Measurements from ENCODE around the gene TSSK6. TPM values are rescaled to one million over a fixed set of nuclear protein-coding genes. Genes with fewer than 3 reads are reported as not detected.

Gene TSSK6
- polyA plus RNA-seq, 3 donors: 0.92 to 1.3 (median 0.97) TPM

GRCh38 chr19:19465436-19466070 lies 49.8 kb downstream of the TSSK6 start:
- no peak for DNase-seq (ENCODE audit: low read depth in 3 of 3, low spot score in 2 of 3)

DNA sequence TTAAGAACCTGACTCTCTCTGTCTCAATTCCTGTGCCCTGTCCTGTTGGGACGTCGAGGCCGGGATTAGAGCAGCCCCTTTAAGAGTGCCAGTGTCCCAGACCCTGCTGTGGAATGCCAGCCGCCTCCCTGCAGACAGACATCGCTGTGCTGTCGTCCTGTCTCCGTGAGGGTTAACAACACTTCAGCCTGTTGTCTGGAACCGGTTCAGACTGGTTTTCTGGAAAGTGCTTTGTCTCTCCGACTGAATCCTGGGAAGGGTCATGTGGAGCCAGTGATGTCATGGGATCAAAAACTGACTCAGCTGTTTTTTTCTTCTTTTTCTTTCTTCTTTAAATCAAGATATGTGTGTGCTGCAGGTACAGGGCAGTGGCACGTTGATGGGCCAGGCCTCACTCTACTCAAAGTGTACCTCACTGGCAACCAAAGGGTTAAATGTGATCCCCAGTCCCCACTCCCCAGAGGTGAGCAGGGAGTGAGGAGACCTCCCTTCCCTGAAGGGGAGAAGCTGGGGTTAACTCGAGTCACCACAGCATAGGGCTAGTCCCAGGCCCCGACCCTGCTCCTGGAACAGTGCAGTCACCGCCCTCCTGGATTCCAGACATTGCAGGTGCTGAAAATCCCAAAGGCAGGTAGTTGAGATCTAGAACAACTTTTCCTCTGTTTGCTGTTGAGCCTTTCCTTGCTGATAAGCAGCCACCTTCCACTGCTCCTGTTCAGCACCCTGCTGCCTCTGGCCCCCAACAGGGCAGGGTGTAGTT lies 50.8 kb downstream of the TSSK6 start:
- peak in 1 of 3 donors; percentile 57 for DNase-seq (ENCODE audit: low read depth in 3 of 3, low spot score in 2 of 3)

Other genes with a start within 250 kb of the TSSK6 start
- gene TM6SF2, start 242.2 kb downstream of the TSSK6 start, polyA plus RNA-seq (ENCODE audit: insufficient read length in 3 of 3): 1 to 10 TPM; 2.1 to 2.8 (median 2.4) TPM
- gene SUGP1, start 195.0 kb downstream of the TSSK6 start, polyA plus RNA-seq (ENCODE audit: insufficient read length in 3 of 3): 10 to 100 TPM; 50.3 to 56.4 (median 52.2) TPM
- 10 to 100 TPM; 36.6 to 41.3 (median 38.6) TPM for gene MAU2, start 194.7 kb downstream of the TSSK6 start, polyA plus RNA-seq (ENCODE audit: insufficient read length in 3 of 3)
- 10 to 100 TPM; 37.3 to 49.0 (median 39.0) TPM for gene GATAD2A, start 109.9 kb downstream of the TSSK6 start, polyA plus RNA-seq (ENCODE audit: insufficient read length in 3 of 3)
- gene NDUFA13, start 677 bp upstream of the TSSK6 start, polyA plus RNA-seq (ENCODE audit: insufficient read length in 3 of 3): 100 to 1,000 TPM; 262 to 308 (median 285) TPM
- 1 to 10 TPM; 3.3 to 5.3 (median 4.1) TPM for gene YJEFN3, start 13.4 kb upstream of the TSSK6 start, polyA plus RNA-seq (ENCODE audit: insufficient read length in 3 of 3)
- gene CILP2, start 22.7 kb upstream of the TSSK6 start, polyA plus RNA-seq (ENCODE audit: insufficient read length in 3 of 3): under 1 TPM; 0.12 to 0.15 (median 0.13) TPM
- gene PBX4, start 103.1 kb upstream of the TSSK6 start, polyA plus RNA-seq (ENCODE audit: insufficient read length in 3 of 3): 1 to 10 TPM; 1.8 to 3.1 (median 2.9) TPM
- gene LPAR2, start 112.7 kb upstream of the TSSK6 start, polyA plus RNA-seq (ENCODE audit: insufficient read length in 3 of 3): 10 to 100 TPM; 18.3 to 22.0 (median 21.5) TPM
- 1 to 10 TPM; 4.1 to 4.5 (median 4.1) TPM for gene GMIP, start 128.1 kb upstream of the TSSK6 start, polyA plus RNA-seq (ENCODE audit: insufficient read length in 3 of 3)
- gene ATP13A1, start 148.1 kb upstream of the TSSK6 start, polyA plus RNA-seq (ENCODE audit: insufficient read length in 3 of 3): 10 to 100 TPM; 32.7 to 40.0 (median 34.0) TPM
- gene ZNF101, start 153.3 kb upstream of the TSSK6 start, polyA plus RNA-seq (ENCODE audit: insufficient read length in 3 of 3): 10 to 100 TPM; 16.6 to 20.1 (median 16.9) TPM
- gene ZNF14, start 217.6 kb upstream of the TSSK6 start, polyA plus RNA-seq (ENCODE audit: insufficient read length in 3 of 3): 10 to 100 TPM; 17.0 to 19.0 (median 18.1) TPM

All from right renal cortex interstitium (tissue), 3 donors.